ENCODE results near the gene TMEM247.
"Not testable (repeated sequence)": the region's sequence is repeated elsewhere in the genome, so short reads cannot be mapped to it uniquely, and the experiment has no call there.

TMEM247 gene

GRCh38 chr2:46461709-46462171, 17.6 kb upstream of the TMEM247 start:
- in situ Hi-C loops (cut with HindIII; ENCODE audit: low pct_unique_long_range_greater_than_20kb, low sequenced_read_pairs) = no loop called here
- no peak for TF ChIP-seq JUND (IDR thresholded peaks at IDR 0.05; ENCODE audit: low read depth)
- DNase-seq (ENCODE audit: low read depth in 1 of 2, low spot score in 1 of 2) = no peak

DNA sequence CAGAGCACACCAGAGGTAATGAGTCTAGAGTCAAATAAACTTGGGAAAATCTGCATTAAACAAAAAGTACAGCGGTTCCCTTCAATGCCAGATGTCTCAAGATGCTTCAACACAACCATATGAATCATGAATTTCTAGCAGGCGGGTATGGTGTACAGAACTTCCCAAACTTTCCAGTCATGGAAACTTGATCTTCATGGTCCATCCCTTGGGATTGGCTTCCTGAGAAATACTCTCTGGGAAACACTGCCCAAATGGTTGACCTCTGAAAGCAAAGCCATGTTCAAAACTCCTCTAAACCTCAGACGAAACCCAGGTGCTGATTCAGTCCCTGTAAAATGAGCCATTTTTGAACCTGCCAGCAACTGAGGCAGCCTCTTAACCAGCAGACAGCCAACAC, 16.4 kb upstream of the TMEM247 start:
- in situ Hi-C loops (cut with HindIII; ENCODE audit: low pct_unique_long_range_greater_than_20kb, low sequenced_read_pairs) = no loop called here
- no peak for DNase-seq (ENCODE audit: low read depth in 1 of 2, low spot score in 1 of 2)
- no peak for TF ChIP-seq JUND (IDR thresholded peaks at IDR 0.05; ENCODE audit: low read depth)

GRCh38 chr2:46469116-46469515, 10.2 kb upstream of the TMEM247 start:
- TF ChIP-seq JUND (IDR thresholded peaks at IDR 0.05; ENCODE audit: low read depth) = no peak
- DNase-seq (ENCODE audit: low read depth in 1 of 2, low spot score in 1 of 2) = no peak
- in situ Hi-C loops (cut with HindIII; ENCODE audit: low pct_unique_long_range_greater_than_20kb, low sequenced_read_pairs) = no loop called here

GRCh38 chr2:46469700-46470099, 9.7 kb upstream of the TMEM247 start:
- DNase-seq (ENCODE audit: low read depth in 1 of 2, low spot score in 1 of 2) = no peak
- no peak for TF ChIP-seq JUND (IDR thresholded peaks at IDR 0.05; ENCODE audit: low read depth)
- in situ Hi-C loops (cut with HindIII; ENCODE audit: low pct_unique_long_range_greater_than_20kb, low sequenced_read_pairs) = no loop called here

GRCh38 chr2:46470114-46470628, 9.2 kb upstream of the TMEM247 start:
- DNase-seq (ENCODE audit: low read depth in 1 of 2, low spot score in 1 of 2) = no peak
- in situ Hi-C loops (cut with HindIII; ENCODE audit: low pct_unique_long_range_greater_than_20kb, low sequenced_read_pairs) = no loop called here
- TF ChIP-seq JUND (IDR thresholded peaks at IDR 0.05; ENCODE audit: low read depth) = no peak

DNA sequence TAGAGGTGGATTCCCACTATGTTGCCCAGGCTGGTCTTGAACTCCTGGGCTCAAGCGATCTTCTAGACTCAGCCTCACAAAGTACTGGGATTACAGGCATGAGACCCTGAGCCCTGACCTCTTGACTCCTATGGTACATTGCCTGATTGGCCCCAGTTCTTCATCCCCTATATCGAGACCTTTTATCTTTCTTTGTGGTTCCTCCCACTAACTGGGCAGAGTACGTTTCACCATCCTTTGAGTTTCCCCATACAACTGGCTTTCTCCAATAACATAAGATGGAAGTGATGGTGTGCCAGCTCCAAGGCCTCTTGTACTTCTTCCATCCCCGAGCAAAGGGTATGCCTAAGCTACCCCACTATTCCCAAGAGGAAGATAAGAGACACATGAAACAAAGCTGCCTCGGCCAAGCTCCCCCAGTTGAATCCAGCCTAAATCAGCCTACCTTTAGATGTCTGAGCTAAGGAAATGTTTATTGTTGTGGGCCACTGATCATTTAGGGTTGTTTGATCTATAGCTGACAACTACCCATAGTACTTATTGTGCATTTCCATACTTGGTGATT, 8.3 kb upstream of the TMEM247 start:
- no peak for DNase-seq (ENCODE audit: low read depth in 1 of 2, low spot score in 1 of 2)
- no peak for TF ChIP-seq JUND (IDR thresholded peaks at IDR 0.05; ENCODE audit: low read depth)
- in situ Hi-C loops (cut with HindIII; ENCODE audit: low pct_unique_long_range_greater_than_20kb, low sequenced_read_pairs) = no loop called here

GRCh38 chr2:46471697-46472096, 7.7 kb upstream of the TMEM247 start:
- no peak for DNase-seq (ENCODE audit: low read depth in 1 of 2, low spot score in 1 of 2)
- in situ Hi-C loops (cut with HindIII; ENCODE audit: low pct_unique_long_range_greater_than_20kb, low sequenced_read_pairs) = no loop called here
- no peak for TF ChIP-seq JUND (IDR thresholded peaks at IDR 0.05; ENCODE audit: low read depth)

GRCh38 chr2:46472165-46472564, 7.2 kb upstream of the TMEM247 start:
- DNase-seq (ENCODE audit: low read depth in 1 of 2, low spot score in 1 of 2); in situ Hi-C loops (cut with HindIII; ENCODE audit: low pct_unique_long_range_greater_than_20kb, low sequenced_read_pairs): not testable (repeated sequence)

- in situ Hi-C loops (cut with HindIII; ENCODE audit: low pct_unique_long_range_greater_than_20kb, low sequenced_read_pairs); DNase-seq (ENCODE audit: low read depth in 1 of 2, low spot score in 1 of 2): not testable (repeated sequence)
Observed at GRCh38 chr2:46477462-46477861, 1.9 kb upstream of the TMEM247 start.

DNA sequence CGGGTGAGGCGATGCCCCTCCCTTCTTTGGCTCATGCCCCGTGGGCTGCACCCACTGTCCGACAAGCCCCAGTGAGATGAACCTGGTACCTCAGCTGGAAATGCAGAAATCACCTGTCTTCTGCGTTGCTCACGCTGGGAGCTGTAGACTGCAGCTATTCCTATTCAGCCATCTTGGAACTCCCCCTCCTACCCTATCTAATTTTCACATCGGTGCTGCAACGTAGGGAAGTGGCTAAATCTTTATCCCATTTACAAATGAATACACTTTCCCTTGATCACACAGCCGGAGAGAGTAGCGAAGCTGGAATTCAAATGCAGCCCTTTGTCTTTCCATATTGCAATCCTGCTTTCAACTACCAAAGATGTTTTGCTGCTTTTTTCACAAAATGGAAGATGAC, 1.4 kb upstream of the TMEM247 start:
- in situ Hi-C loops (cut with HindIII; ENCODE audit: low pct_unique_long_range_greater_than_20kb, low sequenced_read_pairs) = no loop called here
- TF ChIP-seq JUND (IDR thresholded peaks at IDR 0.05; ENCODE audit: low read depth) = no peak
- no peak for DNase-seq (ENCODE audit: low read depth in 1 of 2, low spot score in 1 of 2)

DNA sequence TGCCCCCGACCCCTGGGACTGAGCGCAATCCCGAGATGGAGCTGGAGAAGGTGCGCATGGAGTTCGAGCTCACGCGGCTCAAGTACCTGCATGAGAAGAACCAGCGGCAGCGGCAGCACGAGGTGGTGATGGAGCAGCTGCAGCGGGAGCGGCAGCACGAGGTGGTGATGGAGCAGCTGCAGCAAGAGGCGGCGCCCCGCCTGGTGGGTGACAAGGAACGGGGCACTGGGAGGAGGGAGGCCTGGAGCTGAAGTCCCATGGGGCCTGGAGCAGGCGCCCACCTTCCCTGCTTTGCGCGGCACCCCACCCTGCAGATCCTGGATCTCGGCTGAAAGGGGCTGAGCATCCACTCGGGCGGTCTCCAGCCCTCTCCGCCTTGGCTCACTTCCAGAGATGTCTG, 1.2 kb downstream of the TMEM247 start:
- in situ Hi-C loops (cut with HindIII; ENCODE audit: low pct_unique_long_range_greater_than_20kb, low sequenced_read_pairs) = no loop called here
- no peak for DNase-seq (ENCODE audit: low read depth in 1 of 2, low spot score in 1 of 2)
- no peak for TF ChIP-seq JUND (IDR thresholded peaks at IDR 0.05; ENCODE audit: low read depth)

- in situ Hi-C loops (cut with HindIII; ENCODE audit: low pct_unique_long_range_greater_than_20kb, low sequenced_read_pairs) = no loop called here
- DNase-seq (ENCODE audit: low read depth in 1 of 2, low spot score in 1 of 2) = no peak
- no peak for TF ChIP-seq JUND (IDR thresholded peaks at IDR 0.05; ENCODE audit: low read depth)
Observed at GRCh38 chr2:46481198-46482193, 2.1 kb downstream of the TMEM247 start.

GRCh38 chr2:46482490-46482889, 3.1 kb downstream of the TMEM247 start:
- in situ Hi-C loops (cut with HindIII; ENCODE audit: low pct_unique_long_range_greater_than_20kb, low sequenced_read_pairs) = no loop called here

More at GRCh38 chr2:46482490-46482889, 3.1 kb downstream of the TMEM247 start:
- DNase-seq (ENCODE audit: low read depth in 1 of 2, low spot score in 1 of 2) = no peak
- TF ChIP-seq JUND (IDR thresholded peaks at IDR 0.05; ENCODE audit: low read depth) = no peak

Measured in T47D (cell line).